Panc1 (cell line): ENCODE measurements around the gene BRD3OS. TPM values are rescaled to one million over a fixed set of nuclear protein-coding genes. Genes with fewer than 3 reads are reported as not detected.

Experiments
- ATAC-seq: fragments of 200-7000 bp; cut with Tn5 transposase; 2 replicates; pipeline ENCODE4 v1.9.1; 2020; ENCODE audit warnings: mild to moderate bottlenecking, moderate library complexity
- BruUV-seq: library from RNA; stranded (reverse); fragments of 400-500 nt; replicated peaks from 2 replicates; lab custom pipeline; 2021; lab: Mats Ljungman, UMichigan
- CTCF ChIA-PET: fragments of 300-600 bp; sonication (Branson Sonifier 250); formaldehyde crosslinking; loops from one replicate; lab custom pipeline; 2022; ENCODE audit warnings: antibody characterized with exemption; lab: Charles Lee
- POLR2A ChIA-PET: fragments of 300-600 bp; sonication (Branson Sonifier 250); formaldehyde crosslinking; loops from one replicate; lab custom pipeline; 2022; ENCODE audit warnings: antibody characterized with exemption; lab: Charles Lee
- DNase-seq: peaks from one replicate; pipeline ENCODE4 v3.0.0-alpha.2; 2010; ENCODE audit warnings: low read depth, low spot score
- H3K27ac ChIP-seq: 2 replicates; pipeline ENCODE4 v1.5.1; 2011; ENCODE audit warnings: mild to moderate bottlenecking, low read length, inconsistent platforms
- H3K27me3 ChIP-seq: fragments of 200-500 bp; sonication (Bioruptor generic); 2 replicates; pipeline ENCODE4 v1.6.0; 2014; ENCODE audit warnings: low read length, inconsistent platforms; ENCODE audit not compliant: control insufficient read depth, insufficient read depth
- H3K36me3 ChIP-seq: fragments of 200-500 bp; sonication (Bioruptor generic); 2 replicates; pipeline ENCODE4 v1.5.1; 2014; ENCODE audit warnings: inconsistent platforms, mild to moderate bottlenecking, low read length, moderate library complexity; ENCODE audit not compliant: control insufficient read depth, insufficient read depth
- H3K4me1 ChIP-seq: 2 replicates; pipeline ENCODE4 v1.5.1; 2011; ENCODE audit warnings: inconsistent platforms, mild to moderate bottlenecking, low read length, moderate library complexity; ENCODE audit not compliant: control insufficient read depth, insufficient read depth
- H3K4me3 ChIP-seq, 2 experiments: 2 replicates each; pipeline ENCODE4 v1.5.1; 2011 to 2012; ENCODE audit warnings: low read depth in 2 of 2, low read length in 2 of 2, mild to moderate bottlenecking in 2 of 2, inconsistent platforms in 1 of 2, moderate library complexity in 1 of 2
- H3K9me3 ChIP-seq: fragments of 200-500 bp; sonication (Bioruptor generic); 2 replicates; pipeline ENCODE4 v1.5.1; 2014; ENCODE audit warnings: low read depth, mild to moderate bottlenecking, inconsistent platforms, low read length, moderate library complexity; ENCODE audit not compliant: control insufficient read depth, insufficient read depth
- CTCF ChIP-seq: fragments of 450-650 bp; IDR thresholded peaks from 2 replicates; pipeline ENCODE4 v1.5.1; 2017; ENCODE audit warnings: mild to moderate bottlenecking
- POLR2AphosphoS5 ChIP-seq: IDR thresholded peaks from 2 replicates; pipeline ENCODE4 v1.6.1; 2012; ENCODE audit warnings: mild to moderate bottlenecking, low read depth, low read length, moderate library complexity
- SIN3A ChIP-seq: IDR thresholded peaks from 2 replicates; pipeline ENCODE4 v1.6.1; 2012; ENCODE audit warnings: low read depth, mild to moderate bottlenecking, low read length, moderate library complexity, borderline replicate concordance; ENCODE audit not compliant: insufficient read depth
- TCF7L2 ChIP-seq: IDR thresholded peaks from 2 replicates; pipeline ENCODE4 v1.6.1; 2011; ENCODE audit warnings: mild to moderate bottlenecking, low read depth, low read length, inconsistent platforms
- in situ Hi-C: cut with HindIII; loops from 2 replicates; pipeline ENCODE4 v1.10.0; 2016; ENCODE audit warnings: low sequenced_read_pairs, low pct_unique_long_range_greater_than_20kb
- intact Hi-C: fragments of 100-400 bp; cut with micrococcal nuclease; formaldehyde crosslinking; loops from one replicate; pipeline ENCODE4 v1.10.0; 2022; ENCODE audit not compliant: unreplicated experiment
- total RNA-seq: library from RNA; stranded (reverse); gene quantifications from one replicate; pipeline ENCODE4 v1.2.1, GENCODE V29; 2021; ENCODE audit not compliant: unreplicated experiment
- TF ChIP-seq, protein P1 (sequence below), 2 experiments: IDR thresholded peaks; 2 replicates each; pipeline ENCODE4 v1.6.1; 2011 to 2012; ENCODE audit warnings: low read depth in 2 of 2, control low read depth in 1 of 2, low read length in 1 of 2, mild to moderate bottlenecking in 1 of 2, moderate library complexity in 1 of 2; ENCODE audit not compliant: insufficient read depth in 1 of 2

The BRD3OS gene
- total RNA-seq, 1 experiment from 2014 or later = 22.1 TPM

GRCh38 chr9:134063571-134064450 is 38.5 kb downstream of the BRD3OS start:
- Histone ChIP-seq H3K27me3 (no peaks in the 10 kb centered on the region), H3K27ac (no peak overlapping the region), H3K36me3 (no peaks in the 10 kb centered on the region; the same call in 1 of the 2 replicates), H3K4me3 (no peak overlapping the region), H3K9me3 (no peaks in the 10 kb centered on the region), H3K4me1 (no peaks in the 10 kb centered on the region; the same call in 1 of the 2 replicates)
- no peak for DNase-seq
- ChIA-PET CTCF (no interaction called here), POLR2A (interaction anchor here (0.7 kb wide), 1 partner anchor 47 kb away, joined by 4 read pairs; no protein-coding TSS in a partner anchor)
- BruUV-seq = no TSS peak
- TF ChIP-seq SIN3A (no peak), CTCF (no peak), POLR2AphosphoS5 (no peak), TCF7L2 (no peak)
- TF ChIP-seq, protein P1, sequence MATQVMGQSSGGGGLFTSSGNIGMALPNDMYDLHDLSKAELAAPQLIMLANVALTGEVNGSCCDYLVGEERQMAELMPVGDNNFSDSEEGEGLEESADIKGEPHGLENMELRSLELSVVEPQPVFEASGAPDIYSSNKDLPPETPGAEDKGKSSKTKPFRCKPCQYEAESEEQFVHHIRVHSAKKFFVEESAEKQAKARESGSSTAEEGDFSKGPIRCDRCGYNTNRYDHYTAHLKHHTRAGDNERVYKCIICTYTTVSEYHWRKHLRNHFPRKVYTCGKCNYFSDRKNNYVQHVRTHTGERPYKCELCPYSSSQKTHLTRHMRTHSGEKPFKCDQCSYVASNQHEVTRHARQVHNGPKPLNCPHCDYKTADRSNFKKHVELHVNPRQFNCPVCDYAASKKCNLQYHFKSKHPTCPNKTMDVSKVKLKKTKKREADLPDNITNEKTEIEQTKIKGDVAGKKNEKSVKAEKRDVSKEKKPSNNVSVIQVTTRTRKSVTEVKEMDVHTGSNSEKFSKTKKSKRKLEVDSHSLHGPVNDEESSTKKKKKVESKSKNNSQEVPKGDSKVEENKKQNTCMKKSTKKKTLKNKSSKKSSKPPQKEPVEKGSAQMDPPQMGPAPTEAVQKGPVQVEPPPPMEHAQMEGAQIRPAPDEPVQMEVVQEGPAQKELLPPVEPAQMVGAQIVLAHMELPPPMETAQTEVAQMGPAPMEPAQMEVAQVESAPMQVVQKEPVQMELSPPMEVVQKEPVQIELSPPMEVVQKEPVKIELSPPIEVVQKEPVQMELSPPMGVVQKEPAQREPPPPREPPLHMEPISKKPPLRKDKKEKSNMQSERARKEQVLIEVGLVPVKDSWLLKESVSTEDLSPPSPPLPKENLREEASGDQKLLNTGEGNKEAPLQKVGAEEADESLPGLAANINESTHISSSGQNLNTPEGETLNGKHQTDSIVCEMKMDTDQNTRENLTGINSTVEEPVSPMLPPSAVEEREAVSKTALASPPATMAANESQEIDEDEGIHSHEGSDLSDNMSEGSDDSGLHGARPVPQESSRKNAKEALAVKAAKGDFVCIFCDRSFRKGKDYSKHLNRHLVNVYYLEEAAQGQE (IDR thresholded peaks at IDR 0.05; ENCODE audit: insufficient read depth in 1 of 2, low read depth in 2 of 2, low read length in 1 of 2) = no peak
- intact Hi-C loops = no loop called here
- ATAC-seq = no peak
- in situ Hi-C loops = no loop called here

DNA sequence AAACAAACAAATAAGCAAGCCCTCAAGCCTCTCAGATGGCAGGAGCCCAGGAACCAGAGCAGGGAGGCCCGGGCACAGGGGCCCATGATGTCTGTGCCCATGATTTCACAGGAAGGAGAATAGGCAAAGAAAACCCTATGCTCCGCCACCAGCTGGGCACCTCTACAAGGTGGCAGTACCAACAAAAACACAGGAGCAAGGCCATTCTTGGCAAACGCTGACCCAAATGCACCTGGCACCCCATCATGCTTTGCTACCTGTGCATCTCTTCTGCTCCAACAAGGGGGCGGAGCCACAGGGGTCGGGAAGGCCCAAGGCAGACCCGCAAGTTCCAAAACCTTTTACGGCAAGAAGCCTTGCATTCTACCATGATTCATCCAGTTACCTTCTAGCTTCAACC is 39.4 kb downstream of the BRD3OS start:
- ChIA-PET POLR2A (no interaction called here), CTCF (no interaction called here)
- in situ Hi-C loops (no loop called here), intact Hi-C loops (no loop called here)
- Histone ChIP-seq H3K9me3 (no peaks in the 10 kb centered on the region), H3K27ac (no peak overlapping the region), H3K4me1 (no peaks in the 10 kb centered on the region; the same call in 1 of the 2 replicates), H3K27me3 (no peaks in the 10 kb centered on the region), H3K36me3 (no peaks in the 10 kb centered on the region; the same call in 1 of the 2 replicates), H3K4me3 (no peak overlapping the region)
- BruUV-seq = no TSS peak
- TF ChIP-seq, protein P1 (IDR thresholded peaks at IDR 0.05; ENCODE audit: insufficient read depth in 1 of 2, low read depth in 2 of 2, low read length in 1 of 2) = no peak
- TF ChIP-seq POLR2AphosphoS5 (no peak), SIN3A (no peak), TCF7L2 (no peak), CTCF (no peak)
- DNase-seq (no peak), ATAC-seq (no peak)
